ENCODE results near the gene RBM23.
A peak's percentile ranks its signal among the peaks of the same experiment; 100 is the strongest.
"Not testable (repeated sequence)": the region's sequence is repeated elsewhere in the genome, so short reads cannot be mapped to it uniquely, and the experiment has no call there.

The RBM23 gene

DNA sequence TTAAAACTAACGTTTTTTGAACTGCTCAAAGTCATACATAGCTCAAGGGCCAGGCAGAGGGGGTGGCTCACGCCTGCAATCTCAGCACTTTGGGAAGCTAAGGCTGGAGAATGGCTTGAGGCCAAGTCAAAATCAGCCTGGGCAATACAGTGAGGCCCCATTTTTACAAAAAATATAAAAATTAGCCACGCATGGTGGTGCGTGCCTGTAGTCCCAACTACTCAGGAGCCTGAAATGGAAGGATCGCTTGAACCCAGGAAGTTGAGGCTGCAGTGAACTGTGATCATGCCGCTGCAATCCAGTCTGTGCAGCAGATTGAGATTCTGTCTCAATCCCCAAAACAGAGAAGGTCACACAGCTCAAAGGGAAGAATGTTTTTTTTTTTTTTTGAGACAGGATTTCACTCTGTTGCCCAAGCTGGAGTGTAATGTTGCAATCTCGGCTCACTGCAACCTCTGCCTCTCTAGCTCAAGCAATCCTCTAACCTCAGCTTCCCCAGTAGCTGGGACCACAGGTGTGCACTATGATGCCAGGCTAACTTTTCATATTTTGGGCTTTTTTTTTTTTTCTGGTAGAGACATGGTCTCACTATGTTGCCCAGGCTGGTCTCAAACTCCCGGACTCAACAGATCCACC, 2.9 kb downstream of the RBM23 start:
- DNase-seq = no peak

- not testable (repeated sequence) for DNase-seq
Observed at GRCh38 chr14:22914836-22915235, 4.1 kb downstream of the RBM23 start.

DNA sequence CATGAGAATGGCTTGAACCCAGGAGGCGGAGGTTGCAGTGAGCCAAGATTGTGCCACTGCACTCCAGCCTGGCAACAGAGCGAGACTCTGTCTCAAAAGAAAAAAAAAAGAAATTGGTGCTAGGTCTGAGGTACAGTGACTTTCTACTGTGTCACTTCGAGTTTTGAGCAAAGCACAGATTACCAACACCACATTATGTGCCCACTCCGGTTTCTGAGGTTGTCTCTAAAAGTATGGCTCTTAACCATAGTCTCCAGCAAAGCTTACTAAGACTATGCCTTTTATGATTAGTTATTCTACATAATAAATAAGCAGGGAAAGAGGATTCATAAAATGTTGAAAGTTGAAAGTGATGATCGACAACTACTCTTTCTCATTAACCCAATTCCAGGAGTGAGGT, 8.0 kb downstream of the RBM23 start:
- DNase-seq = no peak

GRCh38 chr14:22908601-22909000, 10.3 kb downstream of the RBM23 start:
- no peak for DNase-seq

- DNase-seq = no peak
Observed at GRCh38 chr14:22907429-22907828, 11.5 kb downstream of the RBM23 start.

DNA sequence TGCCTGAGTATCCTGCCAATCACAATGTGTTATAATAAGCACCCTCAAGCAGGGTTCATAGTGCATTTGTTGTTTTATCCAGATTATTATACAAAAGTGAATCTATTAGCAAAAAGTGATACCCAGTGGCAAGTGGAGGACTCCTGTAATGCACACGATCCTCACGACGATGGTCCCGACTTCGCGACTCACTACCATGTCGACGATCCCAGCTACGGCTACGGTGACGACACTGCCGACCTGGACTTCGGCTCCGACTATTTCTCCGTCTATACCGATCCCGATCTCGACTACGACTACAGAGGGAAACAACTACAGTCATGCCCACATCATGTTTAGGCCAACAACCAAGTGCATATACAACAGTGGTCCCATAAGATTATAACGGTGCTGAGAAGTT, 12.9 kb downstream of the RBM23 start:
- no peak for DNase-seq

DNA sequence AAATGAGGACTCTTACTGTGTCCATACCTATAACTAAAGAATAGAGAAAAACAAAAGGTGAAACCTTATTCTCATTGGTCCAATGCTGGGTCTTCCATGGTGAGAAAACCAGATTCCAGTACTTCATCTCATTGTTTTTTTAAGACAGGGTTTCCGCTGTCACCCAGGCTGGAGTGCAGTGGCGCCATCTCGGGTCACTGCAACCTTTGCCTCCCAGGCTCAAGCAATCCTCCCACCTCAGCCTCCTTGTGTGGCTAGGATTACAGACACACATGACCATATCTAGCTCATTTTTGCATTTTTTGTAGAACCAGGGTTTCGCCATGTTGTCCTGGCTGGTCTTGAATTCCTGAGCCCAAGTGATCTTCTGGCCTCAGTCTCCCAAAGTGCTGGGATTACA, 13.3 kb downstream of the RBM23 start:
- DNase-seq = no peak

- no peak for DNase-seq
Observed at GRCh38 chr14:22903742-22904087, 15.2 kb downstream of the RBM23 start.

- no peak for DNase-seq
Observed at GRCh38 chr14:22901799-22902198, 17.1 kb downstream of the RBM23 start.

GRCh38 chr14:22900081-22900799, 18.7 kb downstream of the RBM23 start:
- DNase-seq = peak; percentile 51

DNA sequence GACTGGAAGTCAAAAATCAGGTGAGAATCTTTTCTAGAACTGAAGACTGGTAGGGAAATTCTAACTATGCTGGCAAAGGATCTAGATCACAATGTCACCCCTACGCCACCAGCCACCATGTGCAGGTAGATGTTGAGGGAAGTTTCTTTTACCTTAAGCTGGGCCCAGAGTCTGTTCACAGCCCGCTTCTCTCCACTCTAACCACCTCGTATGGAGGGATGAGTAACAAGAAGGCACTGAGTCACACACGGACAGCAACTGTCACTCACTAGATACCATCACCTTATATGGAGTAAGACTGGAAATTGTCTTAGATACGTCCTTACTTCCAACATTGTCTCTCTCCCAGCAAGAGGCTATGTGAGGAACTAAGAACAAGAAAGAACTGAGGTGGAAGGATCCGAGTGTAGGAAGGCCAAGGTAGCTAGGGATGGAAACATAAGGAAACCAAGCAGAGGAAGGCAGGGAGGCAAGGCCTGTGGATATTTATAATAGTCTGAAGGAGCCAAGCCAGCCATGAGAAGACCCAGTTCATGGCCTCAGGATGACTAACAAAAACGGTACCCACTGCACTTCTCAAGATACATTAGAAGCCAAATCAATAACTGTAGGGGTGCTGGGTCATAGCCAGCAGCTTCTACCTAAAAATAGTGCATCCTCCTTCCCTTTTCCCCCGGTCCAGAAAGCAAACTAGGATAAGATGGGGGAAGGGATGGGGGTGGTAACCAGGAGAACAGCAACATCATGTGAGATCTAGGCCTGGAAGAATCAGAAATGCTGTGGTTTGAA, 20.5 kb downstream of the RBM23 start:
- no peak for DNase-seq

DNA sequence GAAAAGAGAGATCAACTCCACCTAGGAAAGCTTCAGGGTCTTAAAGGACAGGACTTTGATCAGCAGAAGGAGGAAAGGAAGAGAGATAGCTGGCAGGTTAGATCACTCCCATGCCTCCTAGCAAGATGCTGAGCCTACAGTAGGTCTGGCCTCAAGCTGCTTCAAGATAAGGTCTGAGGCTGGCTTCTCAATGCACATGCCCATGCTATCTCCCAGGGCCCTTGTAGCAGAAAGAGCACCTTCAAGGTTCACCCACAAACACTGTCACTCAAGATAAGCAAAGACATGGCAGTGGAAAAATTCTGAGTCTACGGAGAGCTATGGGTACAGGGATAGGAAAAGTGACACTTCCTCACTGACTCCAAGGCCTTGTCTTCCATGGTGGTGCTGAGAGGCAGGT, 21.6 kb downstream of the RBM23 start:
- DNase-seq = no peak

- no peak for DNase-seq
Observed at GRCh38 chr14:22896760-22897159, 22.2 kb downstream of the RBM23 start.

GRCh38 chr14:22896356-22896755, 22.6 kb downstream of the RBM23 start:
- DNase-seq = no peak

GRCh38 chr14:22895402-22895801, 23.5 kb downstream of the RBM23 start:
- DNase-seq = no peak

DNA sequence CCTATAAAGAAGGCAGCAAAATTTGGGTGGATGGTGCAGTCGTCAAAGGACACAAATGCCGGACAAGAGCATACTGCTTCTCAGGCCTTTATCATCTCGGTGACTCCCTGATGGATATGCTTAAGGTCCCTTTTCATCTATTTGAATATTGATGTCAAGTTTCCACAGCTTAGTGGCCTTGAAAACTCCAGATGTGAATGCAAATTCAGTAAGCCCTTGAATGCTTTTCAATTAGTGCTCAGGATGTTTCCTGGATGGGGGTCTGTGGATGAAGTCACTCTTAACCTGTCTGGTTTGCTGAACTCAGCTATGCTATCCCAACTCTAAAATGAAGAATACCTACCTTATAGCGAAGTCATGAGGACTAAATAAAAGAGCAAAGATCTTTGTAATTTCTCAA, 25.2 kb downstream of the RBM23 start:
- no peak for DNase-seq

DNA sequence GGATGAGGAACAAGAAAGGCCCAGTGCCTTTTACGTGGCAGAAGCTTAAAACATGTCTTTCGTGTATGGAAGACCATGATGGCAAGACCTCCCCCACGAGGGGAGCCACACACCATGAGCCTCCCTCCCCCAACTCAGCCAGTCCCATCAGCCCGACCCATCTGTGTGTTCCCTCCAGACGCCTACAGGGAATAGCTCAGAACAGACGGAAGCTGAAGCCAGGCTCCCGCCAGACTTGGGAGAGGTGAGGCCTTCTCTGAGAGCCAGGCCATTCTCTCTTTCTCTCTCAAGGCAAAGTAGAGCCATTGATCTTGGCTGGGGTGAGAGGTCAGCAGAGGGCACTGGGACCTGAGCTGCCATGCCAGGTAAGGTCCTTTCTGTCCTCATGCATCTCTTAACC, 26.5 kb downstream of the RBM23 start:
- no peak for DNase-seq

DNA sequence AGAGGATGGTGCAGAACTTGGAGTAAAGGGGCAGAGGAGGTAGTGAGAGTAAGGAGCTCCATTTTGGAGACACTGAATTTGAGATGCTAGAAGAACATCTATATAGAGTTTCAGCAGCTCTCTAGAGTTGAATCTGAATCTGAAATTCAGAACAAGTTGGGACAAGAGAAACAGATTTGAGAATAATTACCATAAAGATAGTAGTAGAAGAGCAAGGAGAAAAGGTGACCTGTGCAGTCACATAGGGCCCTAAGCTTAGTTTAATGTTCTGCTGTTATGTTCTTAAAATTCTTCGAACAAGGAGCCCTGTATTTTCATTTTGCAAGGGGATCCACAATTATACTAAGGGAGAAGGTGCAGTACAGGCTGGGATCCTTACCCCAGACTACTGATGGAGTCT, 28.5 kb downstream of the RBM23 start:
- no peak for DNase-seq

DNA sequence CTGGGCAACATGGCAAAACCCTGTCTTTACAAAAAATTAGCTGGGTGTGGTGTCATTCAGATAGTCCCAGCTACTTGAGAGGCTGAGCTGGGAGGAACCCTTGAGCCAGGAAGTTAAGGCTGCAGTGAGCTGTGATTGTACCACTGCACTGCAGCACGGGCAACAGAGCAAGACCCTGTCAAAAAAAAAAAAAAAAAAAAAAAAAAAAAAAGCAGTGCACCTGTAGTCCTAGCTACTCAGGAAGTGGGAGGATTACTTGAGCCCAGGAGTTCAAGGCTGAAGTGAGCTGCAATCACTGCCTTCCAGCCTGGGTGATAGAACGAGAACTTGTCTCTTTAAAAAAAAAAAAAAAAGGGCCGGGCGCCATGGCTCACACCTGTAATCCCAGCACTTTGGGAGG, 30.3 kb downstream of the RBM23 start:
- DNase-seq = no peak

DNA sequence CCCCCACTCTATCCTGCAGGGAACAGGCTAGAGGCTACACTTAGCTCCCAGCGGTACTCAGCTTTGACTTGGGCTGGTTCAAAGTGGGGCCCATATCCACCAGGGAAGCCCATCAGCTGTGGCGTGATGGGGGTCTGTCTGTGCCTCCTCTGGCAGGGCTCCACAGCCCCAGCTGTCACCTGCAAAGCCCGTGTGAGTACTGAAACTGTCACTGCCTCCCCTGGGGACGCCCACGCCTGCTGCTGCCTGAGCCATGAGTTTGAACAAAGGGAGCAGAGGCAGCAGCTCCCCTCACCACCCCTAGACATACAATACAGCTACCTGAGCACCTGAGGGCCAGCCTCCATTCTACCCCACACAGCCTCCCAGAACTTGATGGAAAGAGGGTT, 31.0 kb downstream of the RBM23 start:
- peak; percentile 52 for DNase-seq

DNA sequence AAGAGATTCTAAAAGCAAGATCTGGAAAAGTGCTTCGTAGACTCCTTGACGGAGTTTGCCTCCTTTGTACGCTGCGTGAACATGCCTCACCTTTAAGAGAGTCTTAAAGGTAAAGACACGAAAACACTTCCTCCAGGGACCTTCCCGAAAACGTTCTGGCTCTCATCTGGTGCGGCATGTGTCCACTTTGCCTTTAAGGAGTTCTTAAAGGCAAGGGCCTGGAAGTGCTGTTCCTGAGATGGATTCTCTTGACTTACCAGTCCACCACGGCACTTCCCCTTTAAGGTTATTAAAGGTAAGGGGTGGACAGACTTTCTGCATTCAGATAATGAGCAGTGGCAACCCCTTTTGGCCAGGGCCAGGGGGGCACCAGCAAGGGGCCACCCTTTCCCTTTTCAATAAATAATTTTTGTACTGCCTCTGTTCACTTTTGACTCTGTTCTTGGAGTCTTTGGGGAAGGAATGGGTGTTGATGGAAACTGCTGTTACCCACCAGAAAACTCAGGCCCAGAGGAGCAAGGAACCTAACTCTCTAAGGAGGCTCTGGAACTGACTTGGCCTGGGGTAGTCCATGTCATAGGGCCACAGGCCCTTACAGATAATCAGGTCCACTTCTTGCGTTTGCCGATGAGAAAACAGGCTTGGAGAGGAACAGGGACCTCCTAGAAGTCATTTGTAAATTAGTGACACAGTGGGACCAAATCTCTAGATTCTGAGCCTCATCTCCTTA, 31.5 kb downstream of the RBM23 start:
- no peak for DNase-seq

DNA sequence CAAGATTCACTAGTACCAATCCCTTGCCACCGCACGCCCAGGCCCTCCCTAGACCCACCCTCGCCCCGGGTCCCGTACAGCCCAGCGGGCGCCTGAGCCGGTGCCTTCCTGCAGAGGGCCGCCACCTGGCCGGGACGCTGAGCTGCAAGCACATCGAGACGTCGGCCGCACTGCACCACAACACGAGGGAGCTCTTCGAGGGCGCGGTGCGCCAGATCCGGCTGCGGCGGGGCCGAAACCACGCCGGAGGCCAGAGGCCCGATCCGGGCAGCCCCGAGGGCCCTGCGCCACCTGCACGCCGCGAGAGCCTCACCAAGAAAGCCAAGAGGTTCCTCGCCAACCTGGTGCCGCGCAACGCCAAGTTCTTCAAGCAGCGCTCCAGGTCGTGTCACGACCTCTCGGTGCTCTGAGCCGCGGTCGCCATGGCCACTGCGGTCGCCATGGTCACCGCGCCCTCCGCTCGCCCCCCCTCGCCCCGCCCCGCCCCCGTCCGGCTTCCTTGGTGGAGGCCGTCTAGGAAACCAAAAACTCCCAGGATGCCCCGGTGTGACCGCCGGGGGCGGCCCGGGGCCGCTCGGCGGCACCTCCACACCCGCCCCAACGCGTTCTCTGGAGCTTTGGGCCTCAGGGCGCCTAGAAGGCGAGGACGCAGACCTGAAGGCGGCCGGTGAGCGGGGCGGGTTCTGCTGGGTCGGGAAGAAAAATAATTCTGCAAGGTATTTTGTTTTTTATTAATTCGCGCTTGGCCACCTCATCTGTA, 32.3 kb downstream of the RBM23 start:
- DNase-seq = peak; percentile 76

DNA sequence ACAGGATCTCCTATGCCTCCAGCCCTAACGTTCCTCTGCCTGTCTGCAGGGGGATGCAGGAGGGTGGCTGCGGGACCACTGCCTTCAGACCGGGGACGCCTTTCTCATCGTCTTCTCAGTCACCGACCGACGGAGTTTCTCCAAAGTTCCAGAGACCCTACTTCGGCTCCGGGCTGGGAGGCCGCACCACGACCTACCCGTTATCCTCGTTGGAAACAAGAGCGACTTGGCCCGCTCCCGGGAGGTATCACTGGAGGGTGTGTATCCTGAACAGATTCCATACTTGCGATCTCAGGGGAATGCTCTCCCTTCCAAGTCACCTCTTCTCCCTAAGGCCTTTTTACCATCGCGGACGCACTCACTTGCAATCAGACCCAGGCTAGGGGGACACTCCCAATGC, 33.0 kb downstream of the RBM23 start:
- DNase-seq = no peak

Measured in stimulated activated naive CD4-positive, alpha-beta T cell treated with Interleukin-2 at 50 U/mL for 16 hours (primary cell).